Thyroid gland (tissue), 4 donors: Measurements from ENCODE around the gene PDZD7.

Source experiments
- CTCF ChIP-seq, 6 experiments: fragments of 200-600 bp in 3 of 6; fragments of 450-650 bp in 3 of 6; sonication (generic) in 3 of 6; IDR thresholded peaks; one replicate each; pipeline ENCODE4 v1.5.1; 2016 to 2019; ENCODE audit warnings: antibody characterized with exemption in 6 of 6, mild to moderate bottlenecking in 2 of 6, inconsistent platforms in 1 of 6, moderate library complexity in 1 of 6
- POLR2A ChIP-seq, 2 donors: fragments of 450-650 bp; IDR thresholded peaks; one replicate each; pipeline ENCODE4 v1.6.1; 2017; ENCODE audit warnings: antibody characterized with exemption in 2 of 2, mild to moderate bottlenecking in 2 of 2, moderate library complexity in 1 of 2

GRCh38 chr10:100984672-100985177, 46.2 kb downstream of the PDZD7 start:
- TF ChIP-seq CTCF (IDR thresholded peaks at IDR 0.05) (no peak), POLR2A (IDR thresholded peaks at IDR 0.05) (no peak)
